Esophagus muscularis mucosa (tissue), 4 donors: ENCODE results near the gene ABCA3. TPM values are rescaled to one million over a fixed set of nuclear protein-coding genes. Genes with fewer than 3 reads are reported as not detected.

ENCODE experiments used
- DNase-seq: peaks from one replicate; pipeline ENCODE4 v3.0.0-alpha.2; 2017; ENCODE audit errors: extremely low spot score
- H3K27ac ChIP-seq, 4 donors: fragments of 200-600 bp; sonication (generic); replicated peaks in 1 of 4; 1 replicate in 3 of 4; 2 replicates in 1 of 4; pipeline ENCODE4 v1.5.1; 2016 to 2019; ENCODE audit warnings: mild to moderate bottlenecking in 1 of 4
- H3K27me3 ChIP-seq, 4 donors: fragments of 200-600 bp; sonication (generic); one replicate each; pipeline versions ENCODE4 v1.5.1 to v1.6.0; 2016 to 2019
- H3K36me3 ChIP-seq, 4 donors: fragments of 200-600 bp; sonication (generic); one replicate each; pipeline ENCODE4 v1.5.1; 2016 to 2019
- H3K4me1 ChIP-seq, 4 donors: fragments of 200-600 bp; sonication (generic); one replicate each; pipeline ENCODE4 v1.5.1; 2016 to 2019
- H3K4me3 ChIP-seq, 4 donors: fragments of 200-600 bp; sonication (generic); 1 replicate in 2 of 4; 2 replicates in 2 of 4; pipeline ENCODE4 v1.5.1; 2016 to 2019; ENCODE audit warnings: mild to moderate bottlenecking in 4 of 4, moderate library complexity in 1 of 4
- H3K9me3 ChIP-seq, 4 donors: fragments of 200-600 bp; sonication (generic); 1 replicate in 3 of 4; 2 replicates in 1 of 4; pipeline ENCODE4 v1.5.1; 2016 to 2019
- CTCF ChIP-seq, 3 experiments: fragments of 200-600 bp in 2 of 3; fragments of 450-650 bp in 1 of 3; sonication (generic) in 2 of 3; IDR thresholded peaks; one replicate each; pipeline ENCODE4 v1.5.1; 2017 to 2019; ENCODE audit warnings: antibody characterized with exemption in 3 of 3, mild to moderate bottlenecking in 2 of 3, moderate library complexity in 1 of 3
- EP300 ChIP-seq: sonication (generic); formaldehyde crosslinking; IDR thresholded peaks from one replicate; pipeline ENCODE4 v1.6.1; 2017; ENCODE audit warnings: antibody characterized with exemption
- POLR2A ChIP-seq: fragments of 450-650 bp; IDR thresholded peaks from one replicate; pipeline ENCODE4 v1.6.1; 2017; ENCODE audit warnings: antibody characterized with exemption, moderate library complexity, mild to moderate bottlenecking, low read depth
- POLR2AphosphoS5 ChIP-seq, 2 donors: sonication (generic); formaldehyde crosslinking; IDR thresholded peaks; one replicate each; pipeline ENCODE4 v1.6.1; 2017; ENCODE audit warnings: antibody characterized with exemption in 2 of 2
- WGBS: methylation state at CpG from one replicate; pipeline ENCODE4 v1.1.5; 2018; 5-methylcytosine and 5-hydroxymethylcytosine counted together
- intact Hi-C: fragments of 100-400 bp; cut with DNase I; formaldehyde crosslinking; loops from one replicate; pipeline ENCODE4 v1.15.1; 2023
- total RNA-seq, 4 donors: library from RNA; depleted of rRNA; stranded (reverse); fragments of >200 nt; gene quantifications; one replicate each; pipeline versions ENCODE4 v1.1.0 to v1.2.1, GENCODE V29; 2016

The ABCA3 gene
- total RNA-seq, 4 donors from 2014 or later: 10.4 to 30.7 (median 18.1) TPM

DNA sequence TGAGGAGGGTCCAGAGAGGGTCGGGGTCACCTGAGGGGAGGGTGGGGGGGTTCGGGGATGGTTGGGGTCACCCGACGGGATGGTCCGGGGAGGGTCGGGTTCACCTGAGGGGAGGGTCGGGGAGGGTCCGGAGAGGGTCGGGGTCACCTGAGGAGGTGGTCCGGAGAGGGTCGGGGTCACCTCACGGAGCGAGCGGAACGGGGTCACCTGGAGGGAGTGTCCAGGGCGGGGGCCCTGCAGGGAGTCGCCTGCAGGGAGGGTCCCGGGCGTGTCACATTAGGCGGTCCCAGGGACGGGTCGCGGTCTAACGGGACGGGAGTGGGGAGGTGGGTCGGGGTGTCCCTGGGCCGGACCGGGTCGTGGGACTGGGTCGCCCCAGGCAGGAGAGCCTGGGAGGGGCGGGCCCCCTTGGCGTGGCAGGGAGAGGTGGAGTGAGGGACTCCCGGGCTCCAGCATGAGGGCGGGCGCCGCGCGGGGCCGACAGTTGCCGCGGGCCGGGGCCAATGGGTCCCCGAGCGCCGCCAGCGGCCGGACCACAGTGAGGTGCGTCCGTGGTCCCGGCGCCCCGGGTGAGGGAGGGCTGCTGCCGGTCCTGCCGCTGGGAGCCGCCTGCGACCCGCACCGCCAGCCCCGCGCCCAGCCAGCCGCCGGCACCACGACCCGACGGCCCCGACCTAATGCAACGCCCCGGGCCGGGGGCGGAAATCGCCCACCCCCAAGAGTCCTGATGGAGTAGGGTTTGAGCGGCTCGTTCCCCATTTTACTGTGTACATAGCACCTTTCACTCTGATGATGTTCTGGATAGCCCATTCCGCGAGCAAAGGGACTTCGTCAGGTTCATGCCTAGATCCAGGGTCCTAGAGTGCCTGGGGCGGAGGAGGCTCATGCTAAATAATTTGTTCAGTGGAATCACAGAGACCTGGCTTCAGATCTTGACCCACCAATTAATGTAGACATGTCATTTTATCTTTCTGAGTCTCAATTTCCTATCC, 1.2 kb upstream of the ABCA3 start:
- TF ChIP-seq POLR2AphosphoS5 (IDR thresholded peaks at IDR 0.05): no peak
- TF ChIP-seq POLR2A: no peak
- TF ChIP-seq EP300: no peak
- no peak for TF ChIP-seq CTCF (IDR thresholded peaks at IDR 0.05)
- no peak for DNase-seq
- peak overlapping the region; percentile 83 to 93 (median 85) for H3K4me3 ChIP-seq
- no peaks in the 10 kb centered on the region for H3K27me3 ChIP-seq
- intact Hi-C loops: loop anchor here (2.0 to 5.0 kb wide), 2 partner anchors 81 to 159 kb away; no protein-coding TSS in a partner anchor
- H3K4me1 ChIP-seq: peaks cover 19 to 43% (median 26%) of the 10 kb centered on the region in 4 donors
- peak overlapping the region; percentile 47 to 71 (median 54) for H3K27ac ChIP-seq
- 43% methylated on average over 7 of the region's 77 CpGs for WGBS
- no peaks in the 10 kb centered on the region for H3K9me3 ChIP-seq
- H3K36me3 ChIP-seq: no peaks in the 10 kb centered on the region

- H3K27me3 ChIP-seq: no peaks in the 10 kb centered on the region
- intact Hi-C loops: loop anchor here (2.0 to 5.0 kb wide), 2 partner anchors 82 to 161 kb away; no protein-coding TSS in a partner anchor
- TF ChIP-seq POLR2A (no peak), CTCF (IDR thresholded peaks at IDR 0.05) (peak in 1 of 3 experiments; percentile 10)
- peak overlapping the region; percentile 83 to 93 (median 85) for H3K4me3 ChIP-seq
- DNase-seq: no peak
- peaks cover 19 to 43% (median 26%) of the 10 kb centered on the region in 4 donors for H3K4me1 ChIP-seq
- no peaks in the 10 kb centered on the region for H3K36me3 ChIP-seq
- H3K27ac ChIP-seq: peak overlapping the region; percentile 61 to 79 (median 66)
- H3K9me3 ChIP-seq: no peaks in the 10 kb centered on the region
- WGBS: 13% methylated on average over 26 of the region's 98 CpGs
These were observed 725 bp downstream of the ABCA3 start for GRCh38 chr16:2339521-2340484.

GRCh38 chr16:2337431-2338296, 2.9 kb downstream of the ABCA3 start:
- H3K36me3 ChIP-seq: no peaks in the 10 kb centered on the region
- TF ChIP-seq EP300: no peak
- TF ChIP-seq CTCF (IDR thresholded peaks at IDR 0.05): no peak
- TF ChIP-seq POLR2AphosphoS5 (IDR thresholded peaks at IDR 0.05): no peak
- TF ChIP-seq POLR2A: no peak
- intact Hi-C loops: no loop called here
- WGBS: 84% methylated on average over 12 of the region's 15 CpGs
- no peak for DNase-seq
- H3K4me1 ChIP-seq: peaks cover 19 to 43% (median 26%) of the 10 kb centered on the region in 4 donors
- H3K4me3 ChIP-seq: no peak overlapping the region
- no peak overlapping the region for H3K27ac ChIP-seq
- no peaks in the 10 kb centered on the region for H3K9me3 ChIP-seq
- no peaks in the 10 kb centered on the region for H3K27me3 ChIP-seq

- TF ChIP-seq CTCF (IDR thresholded peaks at IDR 0.05) (no peak), POLR2A (no peak), POLR2AphosphoS5 (IDR thresholded peaks at IDR 0.05) (no peak), EP300 (no peak)
- H3K4me1 ChIP-seq: peaks cover 11 to 26% (median 13%) of the 10 kb centered on the region in 4 donors
- H3K4me3 ChIP-seq: no peak overlapping the region
- DNase-seq: peak; percentile 86
- no peaks in the 10 kb centered on the region for H3K36me3 ChIP-seq
- intact Hi-C loops: no loop called here
- H3K27me3 ChIP-seq: no peaks in the 10 kb centered on the region
- no peak overlapping the region for H3K27ac ChIP-seq
- no peaks in the 10 kb centered on the region for H3K9me3 ChIP-seq
- 96% methylated on average over 7 of the region's 8 CpGs for WGBS
These were observed 5.1 kb downstream of the ABCA3 start for GRCh38 chr16:2335286-2335895.
